GM18502 (cell line): ENCODE data around the gene CCDC3.

Source experiments
- ATAC-seq: cut with Tn5 transposase; IDR thresholded peaks from one replicate; pipeline ENCODE4 v1.9.1; 2021; ENCODE audit warnings: mild to moderate bottlenecking; ENCODE audit not compliant: unreplicated experiment, poor library complexity

The CCDC3 gene

GRCh38 chr10:12969951-12970350 lies 31.6 kb downstream of the CCDC3 start:
- ATAC-seq = no peak

DNA sequence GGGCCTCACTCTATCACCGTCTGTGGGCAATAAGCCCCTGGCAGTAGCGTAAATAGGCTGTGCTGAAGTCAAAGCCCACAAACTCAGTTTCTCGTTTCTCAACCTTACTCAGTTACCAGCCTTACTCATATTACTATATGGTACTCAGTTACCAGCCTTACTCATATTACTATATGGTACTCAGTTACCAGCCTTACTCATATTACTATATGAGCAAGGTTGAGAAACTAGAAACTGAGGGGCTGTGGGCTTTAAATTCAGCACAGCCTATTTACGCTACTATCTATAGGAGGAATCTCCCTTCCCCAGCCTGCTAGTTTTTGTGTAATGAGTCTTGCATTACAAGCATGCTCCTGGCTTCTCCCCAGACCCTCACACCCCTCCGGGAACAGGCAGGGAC lies 35.4 kb downstream of the CCDC3 start:
- ATAC-seq = no peak

- no peak for ATAC-seq
These were observed 35.9 kb downstream of the CCDC3 start for GRCh38 chr10:12965571-12965970.

- ATAC-seq = no peak
These were observed 39.0 kb downstream of the CCDC3 start for GRCh38 chr10:12962556-12962955.

GRCh38 chr10:12961416-12962205 lies 39.9 kb downstream of the CCDC3 start:
- ATAC-seq = no peak

- ATAC-seq = no peak
These were observed 40.6 kb downstream of the CCDC3 start for GRCh38 chr10:12960941-12961340.

DNA sequence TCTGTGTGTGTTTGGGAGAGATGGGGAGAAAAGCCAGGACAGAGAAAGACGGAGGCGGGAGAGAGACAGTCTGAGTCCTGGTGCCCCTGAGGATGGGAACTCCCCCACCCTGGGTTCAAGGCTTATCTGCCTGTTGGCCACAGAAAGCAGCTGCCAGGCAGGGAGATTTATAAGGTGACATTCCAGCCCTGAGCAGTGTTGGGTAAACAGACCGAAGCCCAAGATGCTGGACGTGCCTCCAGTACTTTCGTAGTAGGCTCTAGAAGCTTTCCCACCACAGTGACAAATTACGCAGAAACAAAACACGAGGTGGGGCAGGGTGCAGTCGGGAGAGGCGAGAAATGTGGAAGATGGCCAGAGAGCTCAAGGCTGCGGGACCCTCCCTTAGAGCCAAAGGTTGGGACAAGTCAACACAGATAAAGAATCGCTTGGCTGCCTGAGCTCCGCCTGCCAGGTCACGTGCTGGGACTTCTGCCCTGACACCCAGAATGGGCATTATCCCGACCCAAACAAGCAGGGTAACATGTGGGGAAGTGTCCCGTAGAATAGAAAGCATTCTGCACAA lies 41.1 kb downstream of the CCDC3 start:
- no peak for ATAC-seq

- no peak for ATAC-seq
These were observed 42.9 kb downstream of the CCDC3 start for GRCh38 chr10:12958546-12959110.

DNA sequence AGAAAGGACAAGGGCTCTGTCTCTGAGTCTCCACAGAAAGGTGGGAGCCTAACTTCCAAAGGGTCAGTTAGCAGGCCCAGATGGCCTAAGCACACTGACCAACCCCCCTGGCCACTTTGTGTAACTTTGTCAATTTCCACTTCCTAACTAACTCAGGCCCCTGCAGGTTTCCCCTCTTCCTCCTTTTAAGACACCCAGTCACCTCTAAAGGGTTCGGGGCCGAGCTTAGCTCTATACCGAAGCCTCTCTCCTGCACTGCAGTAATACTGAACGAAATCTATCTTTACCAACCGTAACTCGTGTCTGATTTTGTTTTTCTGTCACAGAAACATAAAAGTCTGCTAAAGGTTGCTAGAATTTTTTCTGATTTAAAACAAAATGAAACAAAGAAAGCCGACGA lies 44.4 kb downstream of the CCDC3 start:
- ATAC-seq = no peak

DNA sequence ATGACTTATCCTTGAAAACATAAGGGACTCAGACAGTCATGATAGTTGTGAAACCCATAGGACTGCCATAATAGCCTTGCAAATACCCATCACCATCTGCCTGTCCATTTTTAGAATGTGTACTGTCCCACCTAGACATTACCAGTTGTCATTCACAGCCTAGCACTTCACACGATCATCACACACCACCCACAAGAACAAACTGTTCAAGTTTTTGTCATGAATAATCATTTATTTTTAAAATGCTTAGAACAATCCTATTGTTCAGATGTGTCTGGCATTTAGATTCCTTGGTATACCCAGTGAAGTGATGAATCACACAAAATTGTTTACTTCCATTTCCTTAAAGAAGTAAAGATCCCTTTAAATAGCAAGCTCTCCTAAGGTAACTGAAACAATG lies 46.6 kb downstream of the CCDC3 start:
- ATAC-seq = no peak

DNA sequence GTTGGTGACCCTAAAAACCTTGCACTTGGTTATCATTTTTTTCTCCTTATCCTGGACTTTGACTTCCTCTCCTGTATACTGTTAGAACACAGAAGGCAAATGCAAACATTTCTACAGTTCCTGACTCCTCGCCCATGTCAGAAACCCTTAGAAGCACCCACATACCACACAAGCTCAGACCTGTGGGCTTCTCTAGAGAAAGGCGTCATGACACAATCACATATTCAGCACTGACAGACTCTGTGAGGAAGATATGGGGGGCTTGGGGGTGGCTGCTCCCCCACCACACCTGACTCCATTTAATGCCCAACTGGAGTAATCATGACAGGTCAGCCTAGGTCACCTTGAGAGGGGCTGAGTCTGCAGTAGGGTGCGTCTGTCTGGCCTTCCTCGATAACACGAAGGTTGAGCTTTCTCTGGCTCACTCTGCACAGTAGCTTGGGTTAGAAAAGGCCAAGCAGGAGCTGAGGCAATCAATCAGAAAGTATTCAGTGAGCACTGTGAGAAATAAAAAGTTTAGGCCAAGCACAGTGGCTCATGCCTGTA lies 50.9 kb downstream of the CCDC3 start:
- ATAC-seq = no peak

- ATAC-seq = no peak
These were observed 52.3 kb downstream of the CCDC3 start for GRCh38 chr10:12949248-12949647.

DNA sequence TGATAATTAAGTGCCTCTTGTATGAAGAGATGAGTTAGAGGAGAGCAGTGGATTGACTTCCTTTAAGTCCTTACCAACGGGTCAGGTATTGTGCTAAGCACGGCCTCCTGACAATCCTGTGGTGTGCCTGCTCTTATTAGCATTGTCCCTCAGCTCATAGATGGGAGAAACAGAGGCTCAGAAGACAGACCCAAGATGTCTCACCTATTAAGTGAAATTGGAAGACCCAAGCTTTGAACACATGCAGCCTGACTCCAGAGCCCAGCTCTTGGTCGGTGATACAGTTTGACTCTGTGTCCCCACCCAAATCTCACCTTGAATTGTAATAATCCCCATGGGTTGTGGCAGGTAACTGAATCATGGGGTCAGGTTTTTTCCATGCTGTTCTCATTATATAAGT lies 53.8 kb downstream of the CCDC3 start:
- ATAC-seq = no peak

DNA sequence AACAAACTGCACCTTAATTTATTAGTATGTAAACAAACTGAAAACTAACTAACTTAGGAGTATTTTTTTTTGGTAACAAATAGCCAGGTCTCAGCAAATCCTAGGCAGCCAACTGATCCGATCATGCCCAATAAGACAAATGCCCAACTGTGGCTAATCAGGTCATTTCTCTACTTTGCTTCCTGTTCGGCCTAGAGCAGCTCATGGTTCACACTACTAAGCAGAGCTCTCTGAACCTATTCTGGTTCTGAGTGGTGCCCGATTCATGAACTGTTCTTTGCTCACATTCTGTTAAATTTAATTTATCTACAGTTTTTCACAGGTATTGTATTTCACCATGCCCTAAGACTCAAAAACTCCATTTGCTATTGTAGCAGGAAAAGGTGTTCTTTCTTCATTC lies 55.1 kb downstream of the CCDC3 start:
- no peak for ATAC-seq

DNA sequence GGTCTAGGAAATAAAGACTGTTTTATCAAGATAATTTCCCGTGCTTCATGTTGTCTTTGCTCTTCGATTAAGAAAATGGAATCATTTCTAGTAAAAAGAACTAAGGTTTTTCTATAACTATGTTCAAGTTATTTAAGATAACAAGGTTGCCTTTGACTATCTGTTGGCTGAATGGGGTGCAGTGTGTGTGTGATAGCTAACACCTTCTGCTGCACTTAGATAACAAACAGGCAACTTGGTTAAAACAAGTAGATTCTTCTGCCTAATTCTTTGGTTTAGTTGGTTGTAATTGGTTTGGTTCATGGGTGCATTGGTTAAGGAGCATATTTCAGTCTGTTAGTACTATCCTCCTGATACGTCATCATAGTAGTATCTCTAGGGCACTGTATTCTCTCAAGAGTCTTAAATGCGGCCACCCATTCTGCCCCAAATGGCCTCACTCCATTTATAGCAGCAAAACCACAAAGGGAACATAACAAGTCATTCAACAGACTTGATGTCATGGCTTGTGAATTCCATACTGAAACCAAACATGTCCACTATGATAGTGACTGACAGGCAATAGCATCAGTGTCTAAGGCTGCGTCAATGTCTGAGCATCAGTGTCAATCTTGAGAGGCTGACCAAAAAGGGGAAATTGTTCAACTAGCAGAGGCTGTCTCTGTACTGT lies 55.7 kb downstream of the CCDC3 start:
- ATAC-seq = no peak

DNA sequence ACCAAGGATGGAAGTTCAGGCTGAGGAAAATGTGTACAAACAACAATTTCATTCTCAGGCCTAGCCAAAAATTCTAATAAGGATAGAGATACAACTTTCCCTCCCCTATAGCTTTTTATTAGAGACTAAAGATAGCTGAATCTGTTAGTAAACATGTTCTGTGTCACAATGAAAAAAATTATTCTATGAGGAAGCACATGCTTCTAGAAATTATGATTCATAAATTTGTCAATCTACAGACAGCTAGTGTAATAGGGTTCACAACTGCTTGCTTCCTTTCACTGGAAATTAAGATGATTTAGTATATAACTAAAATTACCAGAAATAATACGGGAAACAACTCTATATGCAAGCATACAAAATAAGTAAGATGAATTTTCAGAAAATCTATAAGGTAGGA lies 56.6 kb downstream of the CCDC3 start:
- no peak for ATAC-seq

GRCh38 chr10:12943425-12943824 lies 58.1 kb downstream of the CCDC3 start:
- no peak for ATAC-seq

DNA sequence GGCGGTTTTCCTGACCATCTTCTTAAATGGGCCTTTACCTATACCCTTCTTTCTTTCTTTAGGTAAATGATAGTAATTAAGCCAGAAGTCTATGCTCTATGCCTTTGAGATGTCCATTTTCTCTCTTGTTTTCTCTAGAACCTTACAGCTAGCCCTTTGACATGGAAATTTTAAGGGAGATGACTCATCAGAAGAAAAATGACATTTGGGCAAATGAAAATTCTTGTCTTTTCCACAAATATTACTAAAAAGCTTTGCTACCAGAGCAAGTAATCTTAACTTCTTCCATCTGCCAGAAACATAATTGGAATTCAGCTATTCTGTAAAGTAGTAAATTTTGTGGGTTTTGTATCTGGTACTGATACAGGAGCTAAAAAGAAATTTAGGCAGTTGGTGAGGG lies 59.5 kb downstream of the CCDC3 start:
- ATAC-seq = no peak

GRCh38 chr10:12940791-12941190 lies 60.7 kb downstream of the CCDC3 start:
- no peak for ATAC-seq

DNA sequence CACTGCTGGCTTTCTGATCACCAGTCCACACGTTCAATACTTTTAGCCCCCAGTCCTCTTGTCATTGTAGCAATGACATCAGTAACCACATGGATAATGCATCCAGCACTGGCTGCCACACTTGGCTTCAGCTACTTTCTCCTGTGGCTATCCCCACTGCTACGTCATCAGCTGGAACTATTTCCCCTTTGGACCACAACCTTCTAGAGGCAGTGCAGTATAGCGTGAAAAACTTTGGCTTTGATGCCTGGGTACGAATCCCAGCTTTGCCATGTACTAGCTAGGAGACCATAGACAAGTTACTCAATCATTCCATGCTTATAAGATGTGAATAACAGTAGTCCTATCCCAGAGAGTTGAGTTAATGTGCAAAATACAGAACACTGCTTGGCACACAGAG lies 63.2 kb downstream of the CCDC3 start:
- no peak for ATAC-seq

GRCh38 chr10:12937527-12937926 lies 64.0 kb downstream of the CCDC3 start:
- no peak for ATAC-seq
